Inferior parietal cortex (tissue), 1 donor: ENCODE results near the gene UMAD1.
"Not testable (repeated sequence)": the region's sequence is repeated elsewhere in the genome, so short reads cannot be mapped to it uniquely, and the experiment has no call there.

Source experiments
- DNase-seq: peaks from one replicate; pipeline ENCODE4 v3.0.0-alpha.2; 2016; ENCODE audit errors: extremely low spot score

The UMAD1 gene

GRCh38 chr7:7795630-7796121 is 155.1 kb downstream of the UMAD1 start:
- no peak for DNase-seq

- no peak for DNase-seq
These were observed 158.0 kb downstream of the UMAD1 start for GRCh38 chr7:7798510-7798909.

GRCh38 chr7:7799138-7799537 is 158.6 kb downstream of the UMAD1 start:
- no peak for DNase-seq

- DNase-seq, result no peak
These were observed 162.0 kb downstream of the UMAD1 start for GRCh38 chr7:7802531-7802930.

- no peak for DNase-seq
These were observed 163.2 kb downstream of the UMAD1 start for GRCh38 chr7:7803715-7804178.

GRCh38 chr7:7804822-7805221 is 164.3 kb downstream of the UMAD1 start:
- not testable (repeated sequence) for DNase-seq

GRCh38 chr7:7805511-7806153 is 165.1 kb downstream of the UMAD1 start:
- DNase-seq, result no peak

GRCh38 chr7:7808156-7808555 is 167.6 kb downstream of the UMAD1 start:
- no peak for DNase-seq

- DNase-seq, result no peak
These were observed 168.1 kb downstream of the UMAD1 start for GRCh38 chr7:7808626-7809025.

- no peak for DNase-seq
These were observed 169.8 kb downstream of the UMAD1 start for GRCh38 chr7:7810380-7810779.

GRCh38 chr7:7810826-7811225 is 170.3 kb downstream of the UMAD1 start:
- DNase-seq, result no peak

- DNase-seq, result no peak
These were observed 171.6 kb downstream of the UMAD1 start for GRCh38 chr7:7812112-7812511.

- DNase-seq, result no peak
These were observed 174.8 kb downstream of the UMAD1 start for GRCh38 chr7:7815395-7815794.

- DNase-seq, result no peak
These were observed 175.5 kb downstream of the UMAD1 start for GRCh38 chr7:7816084-7816483.

GRCh38 chr7:7816816-7817536 is 176.4 kb downstream of the UMAD1 start:
- no peak for DNase-seq

- no peak for DNase-seq
These were observed 177.2 kb downstream of the UMAD1 start for GRCh38 chr7:7817748-7818147.

GRCh38 chr7:7818179-7818578 is 177.6 kb downstream of the UMAD1 start:
- DNase-seq, result not testable (repeated sequence)

- DNase-seq, result no peak
These were observed 179.1 kb downstream of the UMAD1 start for GRCh38 chr7:7819442-7820247.

- no peak for DNase-seq
These were observed 179.9 kb downstream of the UMAD1 start for GRCh38 chr7:7820409-7820808.

- no peak for DNase-seq
These were observed 180.4 kb downstream of the UMAD1 start for GRCh38 chr7:7820939-7821338.

- DNase-seq, result no peak
These were observed 181.0 kb downstream of the UMAD1 start for GRCh38 chr7:7821517-7821916.

- DNase-seq, result not testable (repeated sequence)
These were observed 184.7 kb downstream of the UMAD1 start for GRCh38 chr7:7825294-7825693.
